HG02763 (cell line): ENCODE results near the gene OTOF.
"Not testable (repeated sequence)": the region's sequence is repeated elsewhere in the genome, so short reads cannot be mapped to it uniquely, and the experiment has no call there.

Source experiments
- ATAC-seq: cut with Tn5 transposase; IDR thresholded peaks from one replicate; pipeline ENCODE4 v1.9.1; 2021; ENCODE audit warnings: mild to moderate bottlenecking, moderate library complexity; ENCODE audit not compliant: unreplicated experiment

OTOF gene

GRCh38 chr2:26481706-26482105 is 3.8 kb upstream of the OTOF start:
- no peak for ATAC-seq

GRCh38 chr2:26480566-26481423 is 2.9 kb upstream of the OTOF start:
- ATAC-seq = no peak

- ATAC-seq = no peak
These were observed 2.1 kb upstream of the OTOF start for GRCh38 chr2:26479789-26480565.

GRCh38 chr2:26479131-26479788 is 1.3 kb upstream of the OTOF start:
- ATAC-seq = no peak

- ATAC-seq = no peak
These were observed 442 bp upstream of the OTOF start for GRCh38 chr2:26478366-26478765.

GRCh38 chr2:26477126-26477910 is 606 bp downstream of the OTOF start:
- no peak for ATAC-seq

GRCh38 chr2:26475832-26476501 is 2.0 kb downstream of the OTOF start:
- no peak for ATAC-seq

GRCh38 chr2:26475037-26475436 is 2.9 kb downstream of the OTOF start:
- no peak for ATAC-seq

GRCh38 chr2:26474261-26474785 is 3.6 kb downstream of the OTOF start:
- ATAC-seq = no peak

GRCh38 chr2:26473796-26474195 is 4.1 kb downstream of the OTOF start:
- ATAC-seq = no peak

- no peak for ATAC-seq
These were observed 4.9 kb downstream of the OTOF start for GRCh38 chr2:26472821-26473655.

GRCh38 chr2:26471766-26472706 is 5.9 kb downstream of the OTOF start:
- ATAC-seq = no peak

GRCh38 chr2:26471289-26471688 is 6.6 kb downstream of the OTOF start:
- ATAC-seq = no peak

- ATAC-seq = no peak
These were observed 7.2 kb downstream of the OTOF start for GRCh38 chr2:26470601-26471260.

- ATAC-seq = no peak
These were observed 8.0 kb downstream of the OTOF start for GRCh38 chr2:26469955-26470354.

- no peak for ATAC-seq
These were observed 8.7 kb downstream of the OTOF start for GRCh38 chr2:26469092-26469710.

GRCh38 chr2:26468544-26468943 is 9.4 kb downstream of the OTOF start:
- ATAC-seq = not testable (repeated sequence)
